Stimulated activated CD8-positive, alpha-beta memory T cell treated with anti-CD3 and anti-CD28 coated beads, Interleukin-7, amount 100 ng/mL, for 1 hour (primary cell): ENCODE data around the gene INHBB.

Experiments
- DNase-seq, 2 donors: peaks; one replicate each; pipeline ENCODE4 v3.0.0-alpha.2; 2020; ENCODE audit warnings: low read depth in 2 of 2

INHBB gene

GRCh38 chr2:120396861-120397811, 51.2 kb downstream of the INHBB start:
- no peak for DNase-seq

GRCh38 chr2:120398051-120398995, 52.4 kb downstream of the INHBB start:
- DNase-seq: no peak

- no peak for DNase-seq
These were observed 53.3 kb downstream of the INHBB start for GRCh38 chr2:120398996-120399888.

GRCh38 chr2:120399889-120400240, 53.9 kb downstream of the INHBB start:
- no peak for DNase-seq

GRCh38 chr2:120400551-120400950, 54.6 kb downstream of the INHBB start:
- DNase-seq: no peak
